HCT116 (cell line): Measurements from ENCODE around the gene CAV1.

ENCODE experiments used
- CTCF ChIP-seq, 3 experiments: fragments of 200-600 bp in 1 of 3; sonication (generic) in 1 of 3; IDR thresholded peaks in 2 of 3; conservative IDR thresholded peaks in 1 of 3; 2 replicates each; pipeline ENCODE4 v1.5.1; 2012 to 2017; ENCODE audit warnings: low read depth in 2 of 3, low read length in 2 of 3, antibody characterized with exemption in 1 of 3, borderline replicate concordance in 1 of 3, control low read depth in 1 of 3, mild to moderate bottlenecking in 1 of 3, mixed read lengths in 1 of 3, mixed run types in 1 of 3, moderate library complexity in 1 of 3; ENCODE audit not compliant: insufficient read depth in 1 of 3
- ELF1 ChIP-seq: IDR thresholded peaks from 2 replicates; pipeline ENCODE4 v1.6.1; 2012; ENCODE audit warnings: low read depth, borderline replicate concordance
- EZH2 ChIP-seq: fragments of 200-600 bp; sonication (generic); IDR thresholded peaks from 2 replicates; pipeline ENCODE4 v1.6.1; 2017; ENCODE audit warnings: antibody characterized with exemption, mixed run types
- POLR2A ChIP-seq: IDR thresholded peaks from 2 replicates; pipeline ENCODE4 v1.7.0; 2011; ENCODE audit warnings: borderline replicate concordance; ENCODE audit not compliant: insufficient read depth, insufficient read length; ENCODE audit errors: extremely low read depth
- POLR2AphosphoS5 ChIP-seq: IDR thresholded peaks from 2 replicates; pipeline ENCODE4 v1.6.1; 2011; ENCODE audit warnings: mild to moderate bottlenecking, low read depth, low read length, moderate library complexity
- ZNF274 ChIP-seq: fragments of 200-500 bp; sonication (Bioruptor generic); IDR thresholded peaks from 2 replicates; pipeline ENCODE4 v1.6.1; 2014; ENCODE audit warnings: mild to moderate bottlenecking, low read depth, low read length, inconsistent platforms

- TF ChIP-seq EZH2: no peak
- peak in 2 of 3 experiments; percentile 18 to 20; a peak in 2 of 6 replicates for TF ChIP-seq CTCF (IDR thresholded peaks at IDR 0.05 in 2 of 3, conservative IDR thresholded peaks at IDR 0.05 in 1 of 3; ENCODE audit: borderline replicate concordance in 1 of 3, insufficient read depth in 1 of 3, low read depth in 2 of 3, low read length in 2 of 3)
- TF ChIP-seq ELF1: no peak
- no peak for TF ChIP-seq ZNF274
- no peak for TF ChIP-seq POLR2AphosphoS5
- TF ChIP-seq POLR2A: no peak
Observed at GRCh38 chr7:116582164-116582732, 57.4 kb downstream of the CAV1 start.
